HG03280 (cell line): Measurements from ENCODE around the gene SH3BP5.

ENCODE experiments used
- ATAC-seq: cut with Tn5 transposase; IDR thresholded peaks from one replicate; pipeline ENCODE4 v1.9.1; 2021; ENCODE audit warnings: mild to moderate bottlenecking, moderate library complexity; ENCODE audit not compliant: unreplicated experiment

SH3BP5 gene

GRCh38 chr3:15326673-15327072 lies 5.7 kb downstream of the SH3BP5 start:
- no peak for ATAC-seq

DNA sequence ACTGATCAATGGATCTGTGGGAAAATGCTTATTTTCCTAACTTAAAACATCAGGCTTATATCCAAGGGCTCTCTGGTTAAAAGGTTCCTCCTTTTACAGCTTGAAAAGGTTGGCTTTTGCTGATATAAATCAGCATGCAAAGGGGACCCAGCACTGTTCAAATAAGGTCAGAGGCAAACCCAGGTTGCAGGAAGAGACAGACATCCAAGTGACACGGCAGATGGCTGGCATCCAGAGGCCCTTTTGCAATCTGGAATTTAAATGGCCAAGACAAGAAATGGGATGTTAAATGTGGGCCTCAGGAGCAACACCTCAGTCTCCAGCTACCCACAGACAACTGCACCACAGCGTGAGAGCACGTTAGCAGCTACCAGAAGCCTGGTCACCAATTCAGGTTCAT lies 6.3 kb downstream of the SH3BP5 start:
- ATAC-seq, result no peak

DNA sequence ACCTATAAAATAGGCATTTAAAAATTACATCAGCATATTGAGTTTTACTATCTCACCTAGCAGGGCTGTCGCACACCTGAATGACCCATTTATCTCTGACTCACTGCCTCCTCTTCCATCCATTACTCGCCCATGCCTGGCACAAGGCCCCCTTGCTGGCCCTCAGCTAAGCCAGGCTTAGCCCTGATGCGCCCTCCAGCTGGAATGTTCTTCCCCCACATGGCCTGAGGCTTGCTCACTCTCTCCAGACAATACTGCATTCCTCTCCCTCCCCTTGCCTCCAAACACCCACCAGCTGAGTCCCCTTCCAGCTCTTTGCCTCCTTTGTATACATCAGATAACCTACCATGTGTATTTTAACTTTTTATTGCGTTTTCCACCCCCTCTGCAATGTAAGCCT lies 7.2 kb downstream of the SH3BP5 start:
- no peak for ATAC-seq

GRCh38 chr3:15324379-15324808 lies 8.0 kb downstream of the SH3BP5 start:
- ATAC-seq, result no peak

- no peak for ATAC-seq
Measured at GRCh38 chr3:15323063-15323462, 9.3 kb downstream of the SH3BP5 start.

DNA sequence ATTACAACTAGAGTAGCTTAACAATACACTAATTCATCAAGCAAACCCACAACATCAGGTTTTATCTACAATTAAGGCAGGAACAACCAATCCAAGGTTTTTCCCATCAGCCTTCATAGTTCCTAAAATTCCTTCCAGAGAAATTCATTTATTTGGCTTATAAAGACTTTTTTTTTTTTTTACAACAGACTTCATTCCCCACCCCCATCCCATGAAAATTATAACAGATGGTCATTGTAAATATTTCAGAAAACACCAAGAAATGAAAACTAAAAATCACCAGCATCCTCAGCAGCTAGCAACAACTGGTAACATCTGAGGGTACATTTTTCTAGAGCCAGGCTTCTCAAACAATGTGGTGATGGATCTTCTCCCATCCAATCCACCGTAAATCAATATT lies 11.0 kb downstream of the SH3BP5 start:
- no peak for ATAC-seq

- no peak for ATAC-seq
Measured at GRCh38 chr3:15319575-15319974, 12.8 kb downstream of the SH3BP5 start.

DNA sequence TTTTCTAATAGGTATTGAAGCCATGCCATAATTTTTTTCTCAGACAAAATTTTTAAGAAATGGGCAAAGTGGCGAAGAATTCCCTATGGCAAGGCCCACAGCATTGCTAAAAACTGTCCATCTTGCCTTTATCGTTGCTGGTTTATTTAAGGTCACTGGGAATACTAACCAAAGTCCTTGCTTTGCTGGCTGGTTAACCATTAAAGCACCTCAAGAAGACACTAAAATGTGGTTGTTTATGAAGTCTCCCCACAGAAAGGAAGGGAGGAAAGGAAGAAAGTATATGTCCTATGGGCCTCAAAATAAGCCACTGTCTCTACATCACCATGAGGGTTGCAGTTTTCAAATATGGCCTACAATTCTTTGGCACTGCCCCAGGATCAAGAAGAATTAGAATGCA lies 13.2 kb downstream of the SH3BP5 start:
- no peak for ATAC-seq

DNA sequence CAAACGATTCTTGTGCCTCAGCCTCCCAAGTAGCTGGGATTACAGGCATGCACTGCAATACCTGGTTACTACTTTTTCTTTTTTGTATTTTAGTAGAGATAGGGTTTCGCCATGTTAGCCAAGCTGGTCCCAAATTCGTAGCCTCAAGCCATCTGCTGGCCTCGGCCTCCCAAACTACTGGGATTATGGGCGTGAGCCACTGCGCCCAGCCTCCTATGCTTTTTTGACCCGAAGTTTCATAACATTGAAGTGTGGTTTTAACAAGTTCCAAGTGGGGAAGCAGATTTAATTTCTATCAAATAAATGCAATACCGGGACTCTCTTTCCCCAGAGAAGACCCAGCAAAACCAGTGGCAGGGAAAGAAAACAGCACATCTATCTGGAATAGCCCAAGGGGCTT lies 13.7 kb downstream of the SH3BP5 start:
- no peak for ATAC-seq

- no peak for ATAC-seq
Measured at GRCh38 chr3:15316998-15317435, 15.4 kb downstream of the SH3BP5 start.

- no peak for ATAC-seq
Measured at GRCh38 chr3:15315003-15315402, 17.4 kb downstream of the SH3BP5 start.

DNA sequence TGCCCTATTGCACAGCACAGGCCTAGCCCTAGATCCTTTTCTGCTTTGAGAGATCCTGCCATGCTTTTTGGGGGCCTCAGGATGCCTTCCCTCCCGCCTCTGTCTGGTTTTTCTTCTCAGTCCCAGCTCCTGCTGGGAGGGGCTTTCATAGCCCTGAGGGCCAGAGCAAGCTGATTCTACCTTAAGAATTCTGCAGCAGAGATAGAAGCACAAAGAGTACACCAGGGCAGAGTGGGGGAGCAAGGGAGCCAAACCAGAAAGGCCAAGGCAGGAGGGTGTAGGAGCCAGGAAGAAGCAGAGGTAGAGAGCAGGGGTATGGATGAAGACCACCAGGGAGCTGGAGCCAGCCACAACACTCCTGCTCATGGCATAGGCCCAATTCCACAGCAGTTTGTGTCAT lies 18.1 kb downstream of the SH3BP5 start:
- ATAC-seq, result no peak

DNA sequence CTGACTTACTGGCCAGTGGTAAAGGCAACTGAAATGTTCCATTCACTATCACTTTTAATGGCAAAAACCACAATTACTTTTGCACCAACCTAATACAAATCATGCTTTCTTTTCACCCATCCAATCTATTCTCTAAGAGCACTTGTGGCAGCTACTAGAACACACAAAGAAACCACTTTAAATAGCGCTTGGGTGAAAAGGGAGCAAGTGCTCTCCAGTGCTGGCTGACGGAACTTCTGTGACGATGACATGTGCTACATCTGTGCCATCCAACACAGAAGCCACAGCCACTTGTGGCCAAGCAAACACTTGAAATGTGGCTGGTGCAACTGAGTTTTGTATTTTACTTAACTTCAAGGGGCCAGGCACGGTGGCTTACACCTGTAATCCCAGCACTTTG lies 18.9 kb downstream of the SH3BP5 start:
- no peak for ATAC-seq

- ATAC-seq, result no peak
Measured at GRCh38 chr3:15312550-15312949, 19.8 kb downstream of the SH3BP5 start.

- ATAC-seq, result peak; percentile 87
Measured at GRCh38 chr3:15310491-15311370, 21.7 kb downstream of the SH3BP5 start.

DNA sequence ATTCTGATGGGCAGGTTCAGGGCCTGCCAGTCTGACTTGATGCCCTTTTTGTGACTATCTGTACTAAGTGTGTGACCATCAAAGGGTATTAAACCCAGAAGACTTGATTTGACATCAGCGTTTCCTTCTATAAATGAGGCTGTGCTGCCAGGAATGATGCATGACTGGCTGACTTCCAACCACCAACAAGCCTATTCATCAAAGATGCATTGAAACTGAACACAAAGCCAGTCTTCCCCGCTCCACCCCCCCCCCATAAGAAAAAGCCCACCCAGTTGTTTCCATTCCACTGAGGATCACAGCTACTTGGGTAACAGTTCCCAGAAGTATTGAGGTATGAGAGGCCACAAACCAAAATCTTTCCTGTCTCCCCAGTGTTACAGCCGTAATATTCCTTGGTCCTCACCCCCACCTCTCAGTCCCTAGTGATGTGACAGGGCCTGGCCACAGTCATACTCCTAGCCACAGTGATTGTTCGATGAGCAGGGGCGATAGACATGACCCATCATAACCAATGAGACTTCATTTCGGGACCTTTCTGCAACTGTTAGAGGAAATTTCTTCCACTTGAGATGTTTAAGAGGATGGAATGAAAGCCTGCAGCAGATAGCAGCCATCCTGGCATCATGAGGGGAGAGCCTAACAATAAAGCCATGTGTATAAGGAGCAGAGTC lies 22.6 kb downstream of the SH3BP5 start:
- ATAC-seq, result no peak

DNA sequence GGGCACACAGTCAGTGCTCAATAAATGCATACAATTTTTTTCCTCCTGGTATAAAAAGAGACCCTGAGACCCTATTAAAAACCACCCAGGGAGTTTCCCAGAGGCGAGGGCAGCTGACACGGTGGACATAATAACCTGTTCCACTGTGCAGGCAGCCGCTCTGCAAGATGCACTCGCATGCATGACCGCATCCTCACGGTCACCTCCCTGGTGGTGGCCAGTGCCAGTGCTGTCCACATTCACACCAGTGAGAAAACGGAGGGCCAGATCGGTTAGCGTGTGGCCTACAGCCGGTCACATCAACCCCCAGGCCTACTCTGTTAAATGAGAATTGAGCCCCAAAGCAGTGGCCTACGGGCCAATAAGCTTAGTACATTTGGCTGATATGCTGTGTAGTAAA lies 24.8 kb downstream of the SH3BP5 start:
- ATAC-seq, result no peak

- no peak for ATAC-seq
Measured at GRCh38 chr3:15306979-15307359, 25.4 kb downstream of the SH3BP5 start.

- ATAC-seq, result no peak
Measured at GRCh38 chr3:15305359-15305844, 27.0 kb downstream of the SH3BP5 start.

- ATAC-seq, result no peak
Measured at GRCh38 chr3:15303728-15304127, 28.7 kb downstream of the SH3BP5 start.

GRCh38 chr3:15303216-15303615 lies 29.2 kb downstream of the SH3BP5 start:
- no peak for ATAC-seq

DNA sequence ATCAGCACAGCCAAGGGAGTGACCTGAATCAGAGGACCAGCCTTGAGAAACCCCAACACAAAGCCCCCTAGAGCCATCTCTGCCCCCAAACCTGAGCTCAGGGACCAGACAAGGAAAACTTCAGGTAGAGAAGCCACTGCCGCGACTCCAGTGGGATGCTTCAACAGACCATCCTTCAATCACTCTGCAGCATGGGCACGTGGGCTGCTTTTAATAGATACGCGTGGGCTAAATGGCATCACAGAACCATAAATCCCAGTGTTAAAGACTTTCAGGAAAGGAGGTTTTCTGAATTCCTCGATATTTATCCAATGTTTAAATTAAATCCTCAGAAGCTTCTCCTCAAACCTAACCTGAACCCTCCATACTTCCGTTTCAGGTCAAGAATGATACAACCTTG lies 30.6 kb downstream of the SH3BP5 start:
- ATAC-seq, result no peak
